ENCODE results near the gene CYP4Z1. TPM values are rescaled to one million over a fixed set of nuclear protein-coding genes. Genes with fewer than 3 reads are reported as not detected.
"Not testable (repeated sequence)": the region's sequence is repeated elsewhere in the genome, so short reads cannot be mapped to it uniquely, and the experiment has no call there.

CYP4Z1 gene
- total RNA-seq, 1 donor from 2014 or later, result not detected

DNA sequence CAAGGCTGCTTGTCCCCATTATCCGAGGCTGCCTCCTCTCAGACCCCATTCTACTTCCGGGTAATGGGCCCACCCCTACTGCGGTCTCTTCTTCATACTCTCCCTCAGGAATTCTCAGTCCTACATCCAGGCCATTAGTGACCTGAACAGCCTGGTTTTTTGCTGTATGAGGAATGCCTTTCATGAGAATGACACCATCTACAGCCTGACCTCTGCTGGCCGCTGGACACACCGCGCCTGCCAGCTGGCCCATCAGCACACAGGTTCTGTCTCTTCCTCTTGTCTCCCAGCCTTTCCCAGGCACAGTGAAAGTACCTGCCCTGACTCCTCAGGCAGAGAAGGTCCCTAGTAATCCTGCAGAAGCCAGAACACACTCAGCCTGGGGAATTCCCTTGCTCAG lies 76.6 kb downstream of the CYP4Z1 start:
- not testable (repeated sequence) for FAIRE-seq; H3K27me3 ChIP-seq (ENCODE audit: control insufficient read depth, insufficient read depth, low read length); H3K36me3 ChIP-seq (ENCODE audit: control insufficient read depth, insufficient read depth, low read length); DNase-seq (ENCODE audit: low read depth); H3K4me3 ChIP-seq (ENCODE audit: low read depth, low read length)
- TF ChIP-seq, protein P1, sequence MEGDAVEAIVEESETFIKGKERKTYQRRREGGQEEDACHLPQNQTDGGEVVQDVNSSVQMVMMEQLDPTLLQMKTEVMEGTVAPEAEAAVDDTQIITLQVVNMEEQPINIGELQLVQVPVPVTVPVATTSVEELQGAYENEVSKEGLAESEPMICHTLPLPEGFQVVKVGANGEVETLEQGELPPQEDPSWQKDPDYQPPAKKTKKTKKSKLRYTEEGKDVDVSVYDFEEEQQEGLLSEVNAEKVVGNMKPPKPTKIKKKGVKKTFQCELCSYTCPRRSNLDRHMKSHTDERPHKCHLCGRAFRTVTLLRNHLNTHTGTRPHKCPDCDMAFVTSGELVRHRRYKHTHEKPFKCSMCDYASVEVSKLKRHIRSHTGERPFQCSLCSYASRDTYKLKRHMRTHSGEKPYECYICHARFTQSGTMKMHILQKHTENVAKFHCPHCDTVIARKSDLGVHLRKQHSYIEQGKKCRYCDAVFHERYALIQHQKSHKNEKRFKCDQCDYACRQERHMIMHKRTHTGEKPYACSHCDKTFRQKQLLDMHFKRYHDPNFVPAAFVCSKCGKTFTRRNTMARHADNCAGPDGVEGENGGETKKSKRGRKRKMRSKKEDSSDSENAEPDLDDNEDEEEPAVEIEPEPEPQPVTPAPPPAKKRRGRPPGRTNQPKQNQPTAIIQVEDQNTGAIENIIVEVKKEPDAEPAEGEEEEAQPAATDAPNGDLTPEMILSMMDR (IDR thresholded peaks at IDR 0.05; ENCODE audit: insufficient read depth, low read length, severe bottlenecking), result peak; percentile 53

DNA sequence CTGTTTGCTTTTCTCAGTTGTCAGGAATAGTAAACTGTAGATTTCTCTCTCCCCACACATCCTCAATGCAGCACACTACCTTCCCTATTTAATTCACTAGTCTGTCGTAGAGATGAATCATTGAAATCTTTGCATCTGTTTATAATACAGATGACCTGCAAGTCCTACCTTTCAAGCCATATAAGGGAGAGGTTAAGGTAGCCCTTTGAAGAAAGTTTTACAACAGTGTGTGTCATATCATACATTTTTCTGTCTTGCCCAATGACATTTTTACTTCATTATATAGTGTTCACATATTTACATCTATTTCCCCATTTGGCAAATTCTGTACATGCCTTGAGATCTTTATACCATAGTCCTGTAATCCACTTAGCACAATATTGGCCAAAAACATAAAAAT lies 79.5 kb downstream of the CYP4Z1 start:
- not testable (repeated sequence) for H3K27me3 ChIP-seq (ENCODE audit: control insufficient read depth, insufficient read depth, low read length); H3K36me3 ChIP-seq (ENCODE audit: control insufficient read depth, insufficient read depth, low read length); H3K4me3 ChIP-seq (ENCODE audit: low read depth, low read length); FAIRE-seq
- DNase-seq (ENCODE audit: low read depth), result peak; percentile 25

- DNase-seq (ENCODE audit: low read depth), result no peak
- TF ChIP-seq, protein P1 (IDR thresholded peaks at IDR 0.05; ENCODE audit: insufficient read depth, low read length, severe bottlenecking), result no peak
- Histone ChIP-seq H3K4me3 (ENCODE audit: low read depth, low read length) (no peak overlapping the region), H3K27me3 (ENCODE audit: control insufficient read depth, insufficient read depth, low read length) (no peaks in the 10 kb centered on the region), H3K36me3 (ENCODE audit: control insufficient read depth, insufficient read depth, low read length) (no peaks in the 10 kb centered on the region)
- FAIRE-seq, result peak; percentile 83
These were observed 80.2 kb downstream of the CYP4Z1 start for GRCh38 chr1:47147047-47147785.

GRCh38 chr1:47149162-47149561 lies 82.1 kb downstream of the CYP4Z1 start:
- H3K4me3 ChIP-seq (ENCODE audit: low read depth, low read length); FAIRE-seq; DNase-seq (ENCODE audit: low read depth); H3K36me3 ChIP-seq (ENCODE audit: control insufficient read depth, insufficient read depth, low read length); H3K27me3 ChIP-seq (ENCODE audit: control insufficient read depth, insufficient read depth, low read length): not testable (repeated sequence)

GRCh38 chr1:47156457-47156856 lies 89.4 kb downstream of the CYP4Z1 start:
- not testable (repeated sequence) for H3K27me3 ChIP-seq (ENCODE audit: control insufficient read depth, insufficient read depth, low read length); FAIRE-seq; H3K36me3 ChIP-seq (ENCODE audit: control insufficient read depth, insufficient read depth, low read length); H3K4me3 ChIP-seq (ENCODE audit: low read depth, low read length); DNase-seq (ENCODE audit: low read depth)

GRCh38 chr1:47157957-47158356 lies 90.9 kb downstream of the CYP4Z1 start:
- FAIRE-seq; H3K27me3 ChIP-seq (ENCODE audit: control insufficient read depth, insufficient read depth, low read length); H3K36me3 ChIP-seq (ENCODE audit: control insufficient read depth, insufficient read depth, low read length); DNase-seq (ENCODE audit: low read depth); H3K4me3 ChIP-seq (ENCODE audit: low read depth, low read length): not testable (repeated sequence)

GRCh38 chr1:47160716-47161115 lies 93.7 kb downstream of the CYP4Z1 start:
- no peak overlapping the region for H3K4me3 ChIP-seq (ENCODE audit: low read depth, low read length)
- no peaks in the 10 kb centered on the region for H3K36me3 ChIP-seq (ENCODE audit: control insufficient read depth, insufficient read depth, low read length)
- TF ChIP-seq, protein P1 (IDR thresholded peaks at IDR 0.05; ENCODE audit: insufficient read depth, low read length, severe bottlenecking), result no peak
- no peaks in the 10 kb centered on the region for H3K27me3 ChIP-seq (ENCODE audit: control insufficient read depth, insufficient read depth, low read length)
- FAIRE-seq (peak; percentile 62), DNase-seq (ENCODE audit: low read depth) (peak; percentile 20)

All from bronchial epithelial cell (primary cell).